Measurements from ENCODE around the gene COX20. TPM values are rescaled to one million over a fixed set of nuclear protein-coding genes. Genes with fewer than 3 reads are reported as not detected.

COX20 gene
- total RNA-seq, 1 experiment from 2014 or later = 38.0 TPM

GRCh38 chr1:244876228-244876910, 40.9 kb downstream of the COX20 start:
- Histone ChIP-seq H3K9me3 (ENCODE audit: control insufficient read depth, low read depth, low read length) (no peaks in the 10 kb centered on the region), H3K79me1 (ENCODE audit: insufficient read depth, low read depth, low read length, poor library complexity, severe bottlenecking) (no peaks in the 10 kb centered on the region), H3K9ac (ENCODE audit: extremely low read depth, insufficient read length, low read length) (no peak overlapping the region), H3K18ac (ENCODE audit: insufficient read length, low read depth, low read length) (no peak overlapping the region), H2BK5ac (ENCODE audit: insufficient read length, low read length) (no peak overlapping the region), H3K14ac (ENCODE audit: insufficient read depth, low read length) (no peak overlapping the region), H3K79me2 (ENCODE audit: insufficient read depth, low read length) (no peaks in the 10 kb centered on the region), H2BK15ac (ENCODE audit: low read depth, low read length) (no peak overlapping the region), H3K23me2 (ENCODE audit: insufficient read length, low read depth, low read length, poor library complexity, severe bottlenecking) (no peaks in the 10 kb centered on the region), H3K23ac (ENCODE audit: insufficient read length, low read depth, low read length) (no peak overlapping the region), H2BK12ac (ENCODE audit: insufficient read length, low read depth, low read length) (no peak overlapping the region), H2BK20ac (ENCODE audit: low read depth, low read length, poor library complexity, severe bottlenecking) (no peak overlapping the region), H2BK120ac (ENCODE audit: low read depth, low read length, poor library complexity, severe bottlenecking) (no peak overlapping the region), H3K27ac (ENCODE audit: insufficient read length, low read depth, low read length) (no peak overlapping the region), H3K56ac (ENCODE audit: insufficient read length, low read depth, low read length) (no peak overlapping the region), H4K5ac (ENCODE audit: insufficient read length, low read depth, low read length) (no peak overlapping the region), H4K20me1 (ENCODE audit: control insufficient read depth, insufficient read depth, insufficient read length) (no peaks in the 10 kb centered on the region), H4K8ac (replicated peaks; ENCODE audit: insufficient read length, low read depth, low read length) (no peak overlapping the region), H2AK5ac (ENCODE audit: insufficient read length, low read length) (no peak overlapping the region), H2AFZ (ENCODE audit: low read length) (no peak overlapping the region), H3K4ac (ENCODE audit: low read depth, low read length) (no peak overlapping the region), H3K4me2 (ENCODE audit: insufficient read depth, insufficient read length, low read length) (no peak overlapping the region), H3T11ph (ENCODE audit: low read length) (no peak overlapping the region), H3K4me1 (ENCODE audit: insufficient read depth, low read length) (peaks cover 3% of the 10 kb centered on the region; the same call in 1 of the 2 replicates), H4K91ac (ENCODE audit: insufficient read length, low read depth, low read length) (no peak overlapping the region), H3K27me3 (ENCODE audit: insufficient read depth, low read length) (no peaks in the 10 kb centered on the region)
- Mint-ChIP-seq H3K9me3 (no peaks in the 10 kb centered on the region), H3K4me1 (peaks cover 16 to 21% of the 10 kb centered on the region in 2 experiments), H3K27ac (no peak overlapping the region), H3K36me3 (ENCODE audit: insufficient read depth in 1 of 3, low read depth in 3 of 3) (no peaks in the 10 kb centered on the region), H3K4me3 (no peak overlapping the region), H3K27me3 (ENCODE audit: low read depth) (no peaks in the 10 kb centered on the region)
- TF ChIP-seq, protein P1, sequence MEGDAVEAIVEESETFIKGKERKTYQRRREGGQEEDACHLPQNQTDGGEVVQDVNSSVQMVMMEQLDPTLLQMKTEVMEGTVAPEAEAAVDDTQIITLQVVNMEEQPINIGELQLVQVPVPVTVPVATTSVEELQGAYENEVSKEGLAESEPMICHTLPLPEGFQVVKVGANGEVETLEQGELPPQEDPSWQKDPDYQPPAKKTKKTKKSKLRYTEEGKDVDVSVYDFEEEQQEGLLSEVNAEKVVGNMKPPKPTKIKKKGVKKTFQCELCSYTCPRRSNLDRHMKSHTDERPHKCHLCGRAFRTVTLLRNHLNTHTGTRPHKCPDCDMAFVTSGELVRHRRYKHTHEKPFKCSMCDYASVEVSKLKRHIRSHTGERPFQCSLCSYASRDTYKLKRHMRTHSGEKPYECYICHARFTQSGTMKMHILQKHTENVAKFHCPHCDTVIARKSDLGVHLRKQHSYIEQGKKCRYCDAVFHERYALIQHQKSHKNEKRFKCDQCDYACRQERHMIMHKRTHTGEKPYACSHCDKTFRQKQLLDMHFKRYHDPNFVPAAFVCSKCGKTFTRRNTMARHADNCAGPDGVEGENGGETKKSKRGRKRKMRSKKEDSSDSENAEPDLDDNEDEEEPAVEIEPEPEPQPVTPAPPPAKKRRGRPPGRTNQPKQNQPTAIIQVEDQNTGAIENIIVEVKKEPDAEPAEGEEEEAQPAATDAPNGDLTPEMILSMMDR (conservative IDR thresholded peaks at IDR 0.05) = no peak
- whole genome bisulfite sequencing (ENCODE audit: extremely low coverage, insufficient read length, low lambda C conversion rate) = no CpG with 5 or more reads among the region's 8 CpGs
- no peak for DNase-seq

Measured in H9 (cell line).